ENCODE measurements around the gene MICU1. TPM values are rescaled to one million over a fixed set of nuclear protein-coding genes. Genes with fewer than 3 reads are reported as not detected.

Gene MICU1
- total and polyA plus RNA-seq, 12 donors: 34.2 to 54.1 (median 44.3) TPM

DNA sequence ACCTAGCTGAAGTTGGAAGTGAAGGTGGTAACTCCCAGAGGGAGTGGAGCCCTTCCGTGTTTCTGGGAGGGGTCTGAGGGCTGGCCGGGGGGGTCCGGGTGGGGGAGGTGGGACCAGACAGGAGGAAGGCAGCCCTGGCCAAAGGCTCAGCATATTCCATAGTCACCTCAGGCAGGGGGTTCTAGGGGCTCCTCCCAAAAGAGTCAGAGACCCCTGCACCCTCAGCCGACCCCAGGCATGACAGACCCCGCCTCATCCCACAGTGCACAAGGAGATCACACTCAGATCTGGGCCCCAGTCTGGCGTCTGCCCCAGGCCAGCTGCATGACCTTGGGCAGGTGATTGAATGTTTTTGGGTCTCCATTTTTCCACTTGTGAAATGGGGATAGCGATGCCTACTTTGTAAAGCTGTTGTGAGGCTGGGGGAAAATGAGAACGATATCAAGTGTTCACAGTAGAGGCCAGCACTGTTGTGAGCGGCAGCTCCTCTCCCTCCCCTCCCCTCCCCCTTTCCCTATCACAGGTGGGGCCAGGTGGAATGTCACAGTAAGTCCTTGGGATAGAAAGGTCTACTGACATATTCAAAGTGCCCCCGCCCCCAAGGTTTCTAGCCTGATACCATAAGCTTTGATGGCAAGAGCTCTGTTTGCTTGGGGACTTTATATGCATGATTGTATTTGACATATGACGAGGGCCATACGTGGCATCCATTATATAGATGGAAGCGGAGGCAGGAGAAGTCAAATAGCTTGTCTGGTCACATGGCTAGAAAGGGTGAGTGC, 304.4 kb downstream of the MICU1 start:
- Histone ChIP-seq H3K9me3 (no peaks in the 10 kb centered on the region), H3K4me1 (peaks cover 36 to 93% (median 71%) of the 10 kb centered on the region in 9 donors), H3K27ac (peak overlapping the region in 9 of 10 donors; percentile 72 to 99 (median 90)), H3K4me3 (no peak overlapping the region), H3K36me3 (no peaks in the 10 kb centered on the region), H3K27me3 (no peaks in the 10 kb centered on the region)
- WGBS, 2 donors: 75 to 78% methylated on average over 13 of the region's 13 CpGs
- TF ChIP-seq, protein P1, sequence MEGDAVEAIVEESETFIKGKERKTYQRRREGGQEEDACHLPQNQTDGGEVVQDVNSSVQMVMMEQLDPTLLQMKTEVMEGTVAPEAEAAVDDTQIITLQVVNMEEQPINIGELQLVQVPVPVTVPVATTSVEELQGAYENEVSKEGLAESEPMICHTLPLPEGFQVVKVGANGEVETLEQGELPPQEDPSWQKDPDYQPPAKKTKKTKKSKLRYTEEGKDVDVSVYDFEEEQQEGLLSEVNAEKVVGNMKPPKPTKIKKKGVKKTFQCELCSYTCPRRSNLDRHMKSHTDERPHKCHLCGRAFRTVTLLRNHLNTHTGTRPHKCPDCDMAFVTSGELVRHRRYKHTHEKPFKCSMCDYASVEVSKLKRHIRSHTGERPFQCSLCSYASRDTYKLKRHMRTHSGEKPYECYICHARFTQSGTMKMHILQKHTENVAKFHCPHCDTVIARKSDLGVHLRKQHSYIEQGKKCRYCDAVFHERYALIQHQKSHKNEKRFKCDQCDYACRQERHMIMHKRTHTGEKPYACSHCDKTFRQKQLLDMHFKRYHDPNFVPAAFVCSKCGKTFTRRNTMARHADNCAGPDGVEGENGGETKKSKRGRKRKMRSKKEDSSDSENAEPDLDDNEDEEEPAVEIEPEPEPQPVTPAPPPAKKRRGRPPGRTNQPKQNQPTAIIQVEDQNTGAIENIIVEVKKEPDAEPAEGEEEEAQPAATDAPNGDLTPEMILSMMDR (IDR thresholded peaks at IDR 0.05): no peak
- no peak for ATAC-seq
- intact Hi-C loops (cut with DNase I): loop anchor here in 2 of 10 donors (5.0 to 10.0 kb wide), 2 partner anchors 44 to 97 kb away; no protein-coding TSS in a partner anchor
- DNase-seq: no peak

DNA sequence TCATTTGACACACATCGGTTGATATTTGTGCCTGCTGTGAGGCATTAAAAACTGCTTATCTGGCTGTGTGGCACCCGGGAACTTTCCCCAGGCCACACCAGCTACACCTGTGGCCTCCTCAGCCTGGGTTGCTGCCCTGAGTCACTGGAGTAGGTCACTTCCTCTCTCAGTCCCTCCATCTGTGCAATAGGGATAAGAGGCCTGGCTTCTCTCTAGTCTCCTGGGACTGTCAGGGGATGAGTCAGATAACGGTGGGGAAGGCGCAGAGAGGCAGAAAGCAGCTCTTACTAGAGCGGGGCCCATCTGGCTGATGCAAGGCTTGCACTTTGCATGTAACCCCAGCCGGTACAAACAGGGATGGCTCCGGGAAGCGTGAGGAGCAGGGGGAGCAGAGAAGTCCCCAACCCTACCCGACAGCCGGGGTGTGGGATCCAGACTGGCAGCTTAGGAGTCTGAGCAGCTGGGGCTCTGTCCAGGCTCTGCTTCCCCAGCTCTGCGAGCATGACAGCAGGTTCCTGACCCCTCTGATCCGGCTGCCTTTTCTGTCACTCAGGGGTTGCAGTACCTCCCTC, 305.1 kb downstream of the MICU1 start:
- intact Hi-C loops (cut with DNase I): loop anchor here in 2 of 10 donors (5.0 to 10.0 kb wide), 2 partner anchors 43 to 96 kb away; no protein-coding TSS in a partner anchor
- H3K27ac ChIP-seq: peak overlapping the region; percentile 72 to 99 (median 90)
- ATAC-seq (peak; percentile 10 to 70 (median 36)), DNase-seq (peak in 1 of 2 donors; percentile 76)
- WGBS, 2 donors: 45 to 48% methylated on average over 12 of the region's 12 CpGs
- H3K4me1 ChIP-seq: peaks cover 42 to 98% (median 73%) of the 10 kb centered on the region in 9 donors
- no peaks in the 10 kb centered on the region for H3K9me3 ChIP-seq
- TF ChIP-seq, protein P1 (IDR thresholded peaks at IDR 0.05): no peak
- H3K36me3 ChIP-seq: no peaks in the 10 kb centered on the region
- peak overlapping the region in 1 of 10 donors; percentile 57 for H3K4me3 ChIP-seq
- H3K27me3 ChIP-seq: no peaks in the 10 kb centered on the region

DNA sequence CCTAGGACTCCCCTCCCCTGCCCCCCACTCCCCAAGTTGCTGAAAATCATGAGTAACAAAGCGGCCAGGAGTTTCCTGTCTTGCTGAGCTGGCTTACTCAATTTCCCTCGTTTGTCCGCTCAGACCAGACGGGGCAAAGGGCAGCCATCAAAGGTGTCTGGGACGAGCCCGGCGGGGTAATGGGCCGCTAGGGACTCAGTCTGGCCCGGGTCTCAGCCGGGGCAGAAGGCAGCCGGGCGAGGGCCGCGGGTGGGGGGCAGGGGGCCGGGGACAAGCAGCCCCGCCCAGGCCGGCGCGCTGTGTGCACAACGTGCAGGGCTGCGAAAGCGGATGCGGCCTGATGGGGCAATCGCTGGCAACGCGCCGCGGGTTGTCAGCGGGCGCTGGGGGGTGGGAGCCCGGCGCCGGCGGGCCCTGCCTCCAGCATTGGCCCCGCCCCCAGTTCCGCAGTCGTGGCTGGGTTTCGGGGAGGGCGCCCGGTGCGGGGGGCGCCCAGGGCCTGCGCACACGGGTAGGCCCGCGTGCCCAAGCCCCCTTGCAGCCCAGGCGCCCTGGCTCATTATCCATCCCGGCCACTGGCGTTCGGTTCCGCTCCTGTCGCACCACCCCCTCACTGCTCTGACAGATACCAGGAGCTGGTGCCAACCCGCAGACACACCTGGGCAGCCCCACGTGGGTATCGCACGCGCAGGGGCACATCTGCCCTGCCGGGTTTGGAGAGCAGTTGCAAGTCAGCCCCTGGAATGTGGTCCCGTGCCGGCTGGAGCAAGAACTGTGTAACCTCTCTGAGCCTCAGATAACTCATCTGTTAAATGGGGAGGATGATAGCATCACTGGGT, 306.2 kb downstream of the MICU1 start:
- intact Hi-C loops (cut with DNase I): loop anchor here in 8 of 10 donors (2.0 to 10.0 kb wide), 6 partner anchors 42 to 95 kb away; partner anchors contain the start of gene DDIT4 (in 3 of the 8)
- no peaks in the 10 kb centered on the region for H3K36me3 ChIP-seq
- H3K4me3 ChIP-seq: peak overlapping the region in 9 of 10 donors; percentile 25 to 57 (median 50)
- peak overlapping the region; percentile 72 to 99 (median 90) for H3K27ac ChIP-seq
- ATAC-seq: peak; percentile 64 to 92 (median 80)
- WGBS, 2 donors: 2 to 3% methylated on average over 48 to 60 of the region's 60 CpGs
- peaks cover 42 to 98% (median 73%) of the 10 kb centered on the region in 9 donors for H3K4me1 ChIP-seq
- H3K9me3 ChIP-seq: no peaks in the 10 kb centered on the region
- peak; percentile 90 to 96 for DNase-seq
- no peaks in the 10 kb centered on the region for H3K27me3 ChIP-seq
- TF ChIP-seq, protein P1 (IDR thresholded peaks at IDR 0.05): peak in 1 of 9 donors; percentile 9

Data from heart right ventricle (tissue), 16 donors.